ENCODE measurements around the gene TMEM185A. TPM values are rescaled to one million over a fixed set of nuclear protein-coding genes. Genes with fewer than 3 reads are reported as not detected.

The TMEM185A gene
- total RNA-seq, 2 donors from 2014 or later: 18.4 to 53.2 TPM

DNA sequence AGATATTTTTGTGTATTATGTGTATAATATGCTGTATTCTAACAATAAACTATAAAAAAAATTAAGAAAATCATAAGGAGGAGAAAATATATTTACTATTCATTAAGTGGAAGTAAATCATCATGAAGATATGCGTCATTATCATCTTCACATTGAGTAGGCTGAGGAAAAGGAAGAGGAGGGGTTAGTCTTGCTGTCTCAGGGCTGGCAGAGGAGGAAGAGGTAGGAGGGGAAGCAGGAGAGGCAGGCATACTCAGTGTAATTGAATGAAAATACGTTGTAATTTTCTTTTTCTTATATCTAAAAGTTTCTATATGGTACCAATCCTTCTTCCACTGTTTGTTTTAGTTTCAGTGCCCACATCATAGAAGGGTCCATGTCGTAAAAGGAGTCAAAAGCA lies 9.8 kb upstream of the TMEM185A start:
- H3K4me3 ChIP-seq: no peak overlapping the region
- no peaks in the 10 kb centered on the region for H3K27me3 ChIP-seq (replicated peaks; ENCODE audit: insufficient read depth)
- TF ChIP-seq POLR2A (IDR thresholded peaks at IDR 0.05): no peak
- TF ChIP-seq POLR2AphosphoS5 (IDR thresholded peaks at IDR 0.05): no peak
- no peak for TF ChIP-seq CTCF (IDR thresholded peaks at IDR 0.05)
- no peaks in the 10 kb centered on the region for H3K4me1 ChIP-seq (replicated peaks)
- H3K36me3 ChIP-seq: no peaks in the 10 kb centered on the region
- DNase-seq (ENCODE audit: low spot score): no peak
- H3K27ac ChIP-seq: no peak overlapping the region
- no peaks in the 10 kb centered on the region for H3K9me3 ChIP-seq
- 16% methylated on average over 3 of the region's 3 CpGs for WGBS
- intact Hi-C loops (cut with DNase I): no loop called here

DNA sequence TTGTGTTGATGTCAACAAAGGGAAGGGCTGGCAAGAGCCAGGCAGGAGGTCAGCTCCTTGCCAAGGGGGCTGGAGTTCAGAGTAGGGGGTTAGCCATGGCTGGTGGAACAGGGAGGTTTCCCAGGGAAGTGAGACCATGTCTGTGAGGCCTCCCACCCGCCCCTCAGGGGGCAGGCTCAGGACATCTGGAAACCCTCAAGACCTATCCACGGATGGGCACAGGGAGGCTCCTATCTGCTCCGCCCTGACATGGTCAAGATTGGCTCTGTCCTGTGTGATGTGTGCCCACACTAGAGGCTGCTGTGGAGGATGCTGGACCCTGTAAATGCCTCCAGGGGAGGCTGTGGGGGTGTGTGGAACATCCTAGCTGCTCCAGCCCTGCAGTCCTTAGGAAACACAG lies 8.0 kb upstream of the TMEM185A start:
- intact Hi-C loops (cut with DNase I): loop anchor here (10.0 kb wide), 1 partner anchor 1755 kb away; the partner anchor contains the start of gene VMA21

GRCh38 chrX:149638860-149639259 lies 7.3 kb upstream of the TMEM185A start:
- no peaks in the 10 kb centered on the region for H3K36me3 ChIP-seq
- H3K4me3 ChIP-seq: no peak overlapping the region
- intact Hi-C loops (cut with DNase I): loop anchor here (10.0 kb wide), 1 partner anchor 1756 kb away; the partner anchor contains the start of gene VMA21
- no peak for DNase-seq (ENCODE audit: low spot score)
- no peaks in the 10 kb centered on the region for H3K9me3 ChIP-seq
- no peaks in the 10 kb centered on the region for H3K4me1 ChIP-seq (replicated peaks)
- no peak overlapping the region for H3K27ac ChIP-seq
- no peaks in the 10 kb centered on the region for H3K27me3 ChIP-seq (replicated peaks; ENCODE audit: insufficient read depth)
- TF ChIP-seq POLR2AphosphoS5 (IDR thresholded peaks at IDR 0.05): no peak
- no peak for TF ChIP-seq POLR2A (IDR thresholded peaks at IDR 0.05)
- no peak for TF ChIP-seq CTCF (IDR thresholded peaks at IDR 0.05)

More for the DNA sequence above, 8.0 kb upstream of the TMEM185A start:
- 90% methylated on average over 2 of the region's 3 CpGs for WGBS
- Histone ChIP-seq H3K4me1 (replicated peaks) (no peaks in the 10 kb centered on the region), H3K27me3 (replicated peaks; ENCODE audit: insufficient read depth) (no peaks in the 10 kb centered on the region), H3K4me3 (no peak overlapping the region), H3K36me3 (no peaks in the 10 kb centered on the region), H3K27ac (no peak overlapping the region), H3K9me3 (no peaks in the 10 kb centered on the region)
- no peak for TF ChIP-seq POLR2A (IDR thresholded peaks at IDR 0.05)
- no peak for DNase-seq (ENCODE audit: low spot score)

DNA sequence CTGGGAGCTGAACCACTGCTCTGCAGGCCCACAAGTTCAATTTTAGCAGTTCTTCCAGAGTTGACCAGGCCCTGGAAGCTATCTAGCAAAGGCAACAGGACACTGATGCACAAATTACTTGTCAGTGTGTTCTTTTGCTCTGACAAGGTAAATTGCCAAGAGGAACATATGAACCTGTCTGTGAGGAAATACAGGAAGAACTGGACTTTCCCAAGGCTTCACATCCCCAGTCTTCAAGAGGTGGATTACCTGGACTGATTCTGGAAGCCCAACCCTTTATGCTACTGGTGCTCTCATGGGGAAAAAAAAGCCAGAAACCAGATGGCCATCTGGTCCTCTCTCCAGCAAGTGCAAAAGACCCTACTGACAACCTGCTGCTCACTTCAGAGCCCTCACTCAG lies 1.9 kb upstream of the TMEM185A start:
- no peak for DNase-seq (ENCODE audit: low spot score)
- no peak overlapping the region for H3K27ac ChIP-seq
- no peaks in the 10 kb centered on the region for H3K9me3 ChIP-seq
- no peaks in the 10 kb centered on the region for H3K36me3 ChIP-seq
- intact Hi-C loops (cut with DNase I): loop anchor here (10.0 kb wide), 1 partner anchor 1761 kb away; the partner anchor contains the start of gene VMA21
- TF ChIP-seq CTCF (IDR thresholded peaks at IDR 0.05): no peak
- TF ChIP-seq POLR2A (IDR thresholded peaks at IDR 0.05): no peak
- TF ChIP-seq POLR2AphosphoS5 (IDR thresholded peaks at IDR 0.05): no peak
- H3K4me1 ChIP-seq (replicated peaks): no peaks in the 10 kb centered on the region
- H3K27me3 ChIP-seq (replicated peaks; ENCODE audit: insufficient read depth): no peaks in the 10 kb centered on the region
- H3K4me3 ChIP-seq: no peak overlapping the region

DNA sequence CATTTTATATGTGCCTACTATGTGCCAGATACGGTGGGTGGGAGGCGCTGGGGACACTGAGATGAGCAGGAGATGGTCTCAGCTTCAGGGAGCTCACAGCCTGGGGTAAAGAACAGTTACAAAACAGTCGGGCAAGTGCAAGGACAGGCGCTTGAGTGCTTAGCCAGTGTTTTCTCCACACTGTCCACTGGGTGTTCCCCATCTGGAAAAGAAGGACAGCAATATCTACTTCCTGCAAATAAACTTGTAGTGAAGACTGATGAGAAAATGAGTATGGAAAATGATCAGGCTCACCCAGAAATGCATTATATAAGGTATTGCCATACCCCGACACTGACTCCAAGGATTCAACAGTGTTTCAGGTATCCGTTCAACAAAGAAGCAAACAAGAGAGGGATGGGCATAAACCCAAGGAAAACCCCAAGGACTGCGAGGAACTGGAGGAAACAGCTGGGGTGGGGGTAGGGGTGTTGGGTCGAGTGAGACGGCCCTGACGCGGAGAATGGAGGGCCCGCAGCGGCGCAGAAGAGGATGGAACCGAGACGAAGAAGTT lies 835 bp downstream of the TMEM185A start:
- intact Hi-C loops (cut with DNase I): loop anchor here (10.0 kb wide), 1 partner anchor 1764 kb away; the partner anchor contains the start of gene VMA21
- no peak for DNase-seq (ENCODE audit: low spot score)
- H3K4me1 ChIP-seq (replicated peaks): no peaks in the 10 kb centered on the region
- no peaks in the 10 kb centered on the region for H3K27me3 ChIP-seq (replicated peaks; ENCODE audit: insufficient read depth)
- WGBS: 2% methylated on average over 16 of the region's 16 CpGs
- H3K4me3 ChIP-seq: peak overlapping the region; percentile 56 to 61
- H3K27ac ChIP-seq: peak overlapping the region; percentile 61 to 69
- H3K9me3 ChIP-seq: no peaks in the 10 kb centered on the region
- TF ChIP-seq POLR2A (IDR thresholded peaks at IDR 0.05) (no peak), POLR2AphosphoS5 (IDR thresholded peaks at IDR 0.05) (no peak), CTCF (IDR thresholded peaks at IDR 0.05) (no peak)
- no peaks in the 10 kb centered on the region for H3K36me3 ChIP-seq

Data from prostate gland (tissue), 2 donors.